ENCODE measurements around the gene CASP10. TPM values are rescaled to one million over a fixed set of nuclear protein-coding genes. Genes with fewer than 3 reads are reported as not detected.
A peak's percentile ranks its signal among the peaks of the same experiment; 100 is the strongest.

CASP10 gene
- total and polyA plus RNA-seq, 9 of the 15 experiments (the other 6 are each of a cell fraction or from before 2014, with no cell fraction given): 7.1 to 20.4 (median 10.8) TPM

- TF ChIP-seq CHD7 (IDR thresholded peaks at IDR 0.05; ENCODE audit: low read depth, low read length) (no peak), HDAC8 (tag; IDR thresholded peaks at IDR 0.05) (no peak), DACH1 (IDR thresholded peaks at IDR 0.05; ENCODE audit: partially characterized antibody) (no peak), CHD1 (IDR thresholded peaks at IDR 0.05; ENCODE audit: low read length) (no peak), ATF7 (IDR thresholded peaks at IDR 0.05) (peak; percentile 59; the same call in 1 of the 2 replicates), E2F1 (CRISPR knock-in tag; IDR thresholded peaks at IDR 0.05) (no peak), POLR2AphosphoS5 (IDR thresholded peaks at IDR 0.05; ENCODE audit: control insufficient read depth, insufficient read depth, low read depth, low read length) (no peak), PHB2 (IDR thresholded peaks at IDR 0.05; ENCODE audit: low read depth) (no peak), RAD51 (IDR thresholded peaks at IDR 0.05; ENCODE audit: borderline replicate concordance, low read depth) (no peak), EP400 (IDR thresholded peaks at IDR 0.05) (no peak), PTTG1 (tag; IDR thresholded peaks at IDR 0.05; ENCODE audit: low read depth) (no peak)
- TF ChIP-seq, protein P1, sequence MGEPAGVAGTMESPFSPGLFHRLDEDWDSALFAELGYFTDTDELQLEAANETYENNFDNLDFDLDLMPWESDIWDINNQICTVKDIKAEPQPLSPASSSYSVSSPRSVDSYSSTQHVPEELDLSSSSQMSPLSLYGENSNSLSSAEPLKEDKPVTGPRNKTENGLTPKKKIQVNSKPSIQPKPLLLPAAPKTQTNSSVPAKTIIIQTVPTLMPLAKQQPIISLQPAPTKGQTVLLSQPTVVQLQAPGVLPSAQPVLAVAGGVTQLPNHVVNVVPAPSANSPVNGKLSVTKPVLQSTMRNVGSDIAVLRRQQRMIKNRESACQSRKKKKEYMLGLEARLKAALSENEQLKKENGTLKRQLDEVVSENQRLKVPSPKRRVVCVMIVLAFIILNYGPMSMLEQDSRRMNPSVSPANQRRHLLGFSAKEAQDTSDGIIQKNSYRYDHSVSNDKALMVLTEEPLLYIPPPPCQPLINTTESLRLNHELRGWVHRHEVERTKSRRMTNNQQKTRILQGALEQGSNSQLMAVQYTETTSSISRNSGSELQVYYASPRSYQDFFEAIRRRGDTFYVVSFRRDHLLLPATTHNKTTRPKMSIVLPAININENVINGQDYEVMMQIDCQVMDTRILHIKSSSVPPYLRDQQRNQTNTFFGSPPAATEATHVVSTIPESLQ (CRISPR knock-in tag; IDR thresholded peaks at IDR 0.05): no peak
Measured at GRCh38 chr2:201235860-201236811, 53.2 kb downstream of the CASP10 start (continued).

All from K562 (cell line).